OCI-LY7 (cell line): ENCODE measurements around the gene BBS9. TPM values are rescaled to one million over a fixed set of nuclear protein-coding genes. Genes with fewer than 3 reads are reported as not detected.

Source experiments
- BruUV-seq: library from RNA; stranded (reverse); fragments of 400-500 nt; replicated peaks from 2 replicates; lab custom pipeline; 2021; lab: Mats Ljungman, UMichigan
- CTCF ChIA-PET: fragments of 300-600 bp; sonication (Branson Sonifier 250); formaldehyde crosslinking; loops from one replicate; lab custom pipeline; 2022; ENCODE audit warnings: antibody characterized with exemption; ENCODE audit not compliant: unreplicated experiment; lab: Charles Lee
- POLR2A ChIA-PET: fragments of 300-600 bp; sonication (Branson Sonifier 250); formaldehyde crosslinking; loops from one replicate; lab custom pipeline; 2022; ENCODE audit warnings: antibody characterized with exemption; lab: Charles Lee
- DNase-seq: peaks from one replicate; pipeline ENCODE4 v3.0.0-alpha.2; 2015; ENCODE audit warnings: low spot score
- H2AFZ ChIP-seq: fragments of 200-600 bp; sonication (generic), shearing (Covaris generic); 2 replicates; pipeline ENCODE4 v1.6.1; 2014; ENCODE audit warnings: mild to moderate bottlenecking, antibody characterized with exemption, low read length, moderate library complexity
- H3K27ac ChIP-seq: fragments of 200-600 bp; sonication (generic); 2 replicates; pipeline ENCODE4 v1.5.1; 2014; ENCODE audit warnings: mixed run types, low read depth, mild to moderate bottlenecking, moderate library complexity, low read length, inconsistent platforms; ENCODE audit not compliant: poor library complexity, severe bottlenecking
- H3K36me3 ChIP-seq: fragments of 200-600 bp; sonication (generic); 2 replicates; pipeline ENCODE4 v1.6.1; 2014; ENCODE audit warnings: mild to moderate bottlenecking, antibody characterized with exemption, low read length, moderate library complexity, mixed read lengths; ENCODE audit not compliant: insufficient read depth
- H3K4me1 ChIP-seq: fragments of 200-600 bp; sonication (generic); 2 replicates; pipeline ENCODE4 v1.5.1; 2014; ENCODE audit warnings: mild to moderate bottlenecking, low read length; ENCODE audit not compliant: insufficient read depth, poor library complexity, severe bottlenecking
- H3K4me2 ChIP-seq: fragments of 200-600 bp; sonication (generic); 2 replicates; pipeline ENCODE4 v1.6.1; 2014; ENCODE audit warnings: mild to moderate bottlenecking, low read length
- H3K4me3 ChIP-seq: fragments of 200-600 bp; sonication (generic); 2 replicates; pipeline ENCODE4 v1.5.1; 2014; ENCODE audit warnings: mild to moderate bottlenecking, low read depth, low read length; ENCODE audit not compliant: poor library complexity, severe bottlenecking
- H3K79me2 ChIP-seq: fragments of 200-600 bp; sonication (generic); 2 replicates; pipeline ENCODE4 v1.6.1; 2016; ENCODE audit warnings: low read depth, mild to moderate bottlenecking, low read length, moderate library complexity, mixed read lengths; ENCODE audit not compliant: insufficient read depth
- H3K9me2 ChIP-seq: fragments of 200-600 bp; sonication (generic); 2 replicates; pipeline ENCODE4 v1.6.1; 2016; ENCODE audit warnings: mild to moderate bottlenecking, low read length, mixed read lengths; ENCODE audit not compliant: insufficient read depth
- H3K9me3 ChIP-seq: fragments of 200-600 bp; sonication (generic); 2 replicates; pipeline ENCODE4 v1.6.1; 2014; ENCODE audit warnings: mild to moderate bottlenecking, mixed run types, low read length, mixed read lengths
- H4K20me1 ChIP-seq: fragments of 200-600 bp; sonication (generic); 2 replicates; pipeline ENCODE4 v1.6.1; 2014; ENCODE audit warnings: mild to moderate bottlenecking, antibody characterized with exemption, low read length, moderate library complexity, mixed read lengths; ENCODE audit not compliant: insufficient read depth
- CTCF ChIP-seq: fragments of 200-600 bp; sonication (generic); conservative IDR thresholded peaks from 2 replicates; pipeline ENCODE4 v1.5.1; 2014; ENCODE audit warnings: mild to moderate bottlenecking, antibody characterized with exemption, low read length, moderate library complexity, mixed read lengths
- EZH2phosphoT487 ChIP-seq: fragments of 200-600 bp; sonication (generic); IDR thresholded peaks from 2 replicates; pipeline ENCODE4 v1.6.1; 2018; ENCODE audit warnings: low read depth, borderline replicate concordance, mild to moderate bottlenecking, mixed run types, antibody characterized with exemption, low read length, moderate library complexity, mixed read lengths
- intact Hi-C: fragments of 100-400 bp; cut with micrococcal nuclease; formaldehyde crosslinking; loops from one replicate; pipeline ENCODE4 v1.10.0; 2022; ENCODE audit not compliant: unreplicated experiment
- total RNA-seq, 2 experiments: library from RNA; depleted of rRNA in 1 of 2; stranded (reverse); fragments of >200 nt in 1 of 2; shearing (Covaris generic) in 1 of 2; gene quantifications; 2 replicates each; pipeline ENCODE4 v1.2.3, GENCODE V29; 2014 to 2022

Gene BBS9
- total RNA-seq, 2 experiments from 2014 or later: 6.8 to 14.8 TPM

GRCh38 chr7:33392148-33392547 is 262.8 kb downstream of the BBS9 start:
- H2AFZ ChIP-seq: no peak overlapping the region
- no peak overlapping the region for H3K4me2 ChIP-seq
- no peak for TF ChIP-seq EZH2phosphoT487
- no peaks in the 10 kb centered on the region for H3K36me3 ChIP-seq
- BruUV-seq: no TSS peak
- intact Hi-C loops: no loop called here
- ChIA-PET POLR2A (no interaction called here), CTCF (no interaction called here)
- no peaks in the 10 kb centered on the region for H3K9me3 ChIP-seq
- no peaks in the 10 kb centered on the region for H3K9me2 ChIP-seq
- H4K20me1 ChIP-seq: no peaks in the 10 kb centered on the region
- H3K4me1 ChIP-seq: no peaks in the 10 kb centered on the region
- no peak overlapping the region for H3K4me3 ChIP-seq
- no peaks in the 10 kb centered on the region for H3K79me2 ChIP-seq
- DNase-seq: no peak
- H3K27ac ChIP-seq: no peak overlapping the region

- Histone ChIP-seq H3K9me2 (no peaks in the 10 kb centered on the region), H3K4me3 (no peak overlapping the region), H3K79me2 (no peaks in the 10 kb centered on the region), H3K36me3 (no peaks in the 10 kb centered on the region), H3K9me3 (no peaks in the 10 kb centered on the region), H2AFZ (no peak overlapping the region), H3K4me1 (no peaks in the 10 kb centered on the region), H3K27ac (no peak overlapping the region), H3K4me2 (no peak overlapping the region), H4K20me1 (no peaks in the 10 kb centered on the region)
- no peak for DNase-seq
- ChIA-PET CTCF (no interaction called here), POLR2A (no interaction called here)
- BruUV-seq: no TSS peak
- intact Hi-C loops: no loop called here
- TF ChIP-seq EZH2phosphoT487 (no peak), CTCF (no peak)
Observed at GRCh38 chr7:33393770-33394169, 264.4 kb downstream of the BBS9 start.

GRCh38 chr7:33395340-33395739 is 266.0 kb downstream of the BBS9 start:
- Histone ChIP-seq H3K79me2 (no peaks in the 10 kb centered on the region), H2AFZ (no peak overlapping the region), H3K4me1 (no peaks in the 10 kb centered on the region), H4K20me1 (no peaks in the 10 kb centered on the region), H3K4me2 (no peak overlapping the region), H3K36me3 (no peaks in the 10 kb centered on the region), H3K9me3 (no peaks in the 10 kb centered on the region), H3K9me2 (no peaks in the 10 kb centered on the region), H3K27ac (no peak overlapping the region), H3K4me3 (no peak overlapping the region)
- intact Hi-C loops: no loop called here
- DNase-seq: no peak
- CTCF ChIA-PET: no interaction called here
- POLR2A ChIA-PET: no interaction called here
- no TSS peak for BruUV-seq
- TF ChIP-seq CTCF (no peak), EZH2phosphoT487 (no peak)
